HG03175 (cell line): ENCODE data around the gene UGT1A8.
"Not testable (repeated sequence)": the region's sequence is repeated elsewhere in the genome, so short reads cannot be mapped to it uniquely, and the experiment has no call there.

Experiments
- ATAC-seq: cut with Tn5 transposase; IDR thresholded peaks from one replicate; pipeline ENCODE4 v1.9.1; 2021; ENCODE audit warnings: mild to moderate bottlenecking, moderate library complexity; ENCODE audit not compliant: unreplicated experiment

The UGT1A8 gene

GRCh38 chr2:233617476-233617875, at the start of gene UGT1A8:
Gene UGT1A8 (plus strand): TSS chr2:233617633. CDS start chr2:233617708, 75 bp downstream.
- ATAC-seq, result not testable (repeated sequence)

GRCh38 chr2:233571001-233571400, 46.4 kb upstream of the UGT1A8 start:
- ATAC-seq, result no peak

- no peak for ATAC-seq
These were observed 46.0 kb upstream of the UGT1A8 start for GRCh38 chr2:233571462-233571861.

GRCh38 chr2:233572468-233572867, 45.0 kb upstream of the UGT1A8 start:
- ATAC-seq, result no peak

GRCh38 chr2:233577341-233577740, 40.1 kb upstream of the UGT1A8 start:
- ATAC-seq, result not testable (repeated sequence)

GRCh38 chr2:233583217-233583965, 34.0 kb upstream of the UGT1A8 start:
- not testable (repeated sequence) for ATAC-seq

GRCh38 chr2:233584210-233584609, 33.2 kb upstream of the UGT1A8 start:
- no peak for ATAC-seq

- ATAC-seq, result no peak
These were observed 29.0 kb upstream of the UGT1A8 start for GRCh38 chr2:233588400-233588799.

- not testable (repeated sequence) for ATAC-seq
These were observed 24.7 kb upstream of the UGT1A8 start for GRCh38 chr2:233592706-233593105.

GRCh38 chr2:233593201-233593600, 24.2 kb upstream of the UGT1A8 start:
- no peak for ATAC-seq

- no peak for ATAC-seq
These were observed 19.9 kb upstream of the UGT1A8 start for GRCh38 chr2:233597522-233597921.

- ATAC-seq, result no peak
These were observed 18.5 kb upstream of the UGT1A8 start for GRCh38 chr2:233598952-233599351.

GRCh38 chr2:233600386-233600785, 17.0 kb upstream of the UGT1A8 start:
- ATAC-seq, result no peak

GRCh38 chr2:233602076-233602475, 15.4 kb upstream of the UGT1A8 start:
- ATAC-seq, result no peak

GRCh38 chr2:233603520-233603919, 13.9 kb upstream of the UGT1A8 start:
- ATAC-seq, result no peak

GRCh38 chr2:233604826-233605225, 12.6 kb upstream of the UGT1A8 start:
- no peak for ATAC-seq

- no peak for ATAC-seq
These were observed 11.8 kb upstream of the UGT1A8 start for GRCh38 chr2:233605680-233606079.

GRCh38 chr2:233611284-233611683, 6.1 kb upstream of the UGT1A8 start:
- ATAC-seq, result no peak

GRCh38 chr2:233620204-233620603, 2.8 kb downstream of the UGT1A8 start:
- no peak for ATAC-seq

- ATAC-seq, result not testable (repeated sequence)
These were observed 4.4 kb downstream of the UGT1A8 start for GRCh38 chr2:233621863-233622262.

- ATAC-seq, result no peak
These were observed 10.0 kb downstream of the UGT1A8 start for GRCh38 chr2:233627331-233628025.

GRCh38 chr2:233636306-233636705, 18.9 kb downstream of the UGT1A8 start, which contains the start of gene UGT1A10:
Gene UGT1A10 (plus strand): TSS chr2:233636448. CDS start chr2:233636523, 75 bp downstream.
- ATAC-seq, result not testable (repeated sequence)
